WTC11 (cell line): ENCODE measurements around the gene CENPVL1. TPM values are rescaled to one million over a fixed set of nuclear protein-coding genes. Genes with fewer than 3 reads are reported as not detected.

ENCODE experiments used
- ATAC-seq: fragments of 200-7000 bp; cut with Tn5 transposase; 2 replicates; pipeline ENCODE4 v1.10.0; 2021; ENCODE audit warnings: mild to moderate bottlenecking, moderate library complexity
- CTCF ChIA-PET: fragments of 300-600 bp; sonication (Branson Sonifier 250); formaldehyde crosslinking; loops from one replicate; lab custom pipeline; 2021; ENCODE audit warnings: antibody characterized with exemption; lab: Charles Lee
- POLR2A ChIA-PET: fragments of 350-600 bp; sonication (Branson Sonifier 250); formaldehyde crosslinking; loops from one replicate; lab custom pipeline; 2021; ENCODE audit warnings: antibody characterized with exemption; lab: Charles Lee
- DNase-seq: peaks from one replicate; pipeline ENCODE4 v3.0.0; 2021; ENCODE audit warnings: low spot score
- H3K27ac Mint-ChIP-seq: 2 replicates; pipeline ENCODE4 v1.8.0; 2021; ENCODE audit warnings: mixed read lengths
- H3K27me3 Mint-ChIP-seq: 2 replicates; pipeline ENCODE4 v1.8.0; 2021; ENCODE audit warnings: low read depth, mild to moderate bottlenecking, moderate library complexity, mixed read lengths
- H3K36me3 Mint-ChIP-seq: 2 replicates; pipeline ENCODE4 v1.8.0; 2021; ENCODE audit warnings: mixed read lengths
- H3K4me1 Mint-ChIP-seq: 2 replicates; pipeline ENCODE4 v1.8.0; 2022; ENCODE audit warnings: mixed read lengths
- H3K4me3 Mint-ChIP-seq: 2 replicates; pipeline ENCODE4 v1.8.0; 2021; ENCODE audit warnings: mild to moderate bottlenecking, moderate library complexity, mixed read lengths
- H3K9me3 Mint-ChIP-seq: 2 replicates; pipeline ENCODE4 v1.8.0; 2021; ENCODE audit warnings: mixed read lengths
- AFF4 ChIP-seq: sonication (generic); formaldehyde crosslinking; IDR thresholded peaks from 2 replicates; pipeline ENCODE4 v1.8.1; 2023; ENCODE audit warnings: mild to moderate bottlenecking, missing genetic modification reagents, borderline replicate concordance
- EMX1 ChIP-seq: fragments of 250-450 bp; sonication (Bioruptor Pico); IDR thresholded peaks from 2 replicates; pipeline ENCODE4 v1.8.0; 2021; ENCODE audit warnings: mild to moderate bottlenecking
- FOXJ3 ChIP-seq: sonication (generic); formaldehyde crosslinking; IDR thresholded peaks from 2 replicates; pipeline ENCODE4 v1.9.0; 2021; ENCODE audit warnings: missing genetic modification reagents, mild to moderate bottlenecking, borderline replicate concordance
- HMGA2 ChIP-seq: fragments of 250-450 bp; sonication (Bioruptor Pico); IDR thresholded peaks from 2 replicates; pipeline ENCODE4 v1.4.0; 2021; ENCODE audit warnings: mild to moderate bottlenecking, moderate library complexity
- IRF1 ChIP-seq: sonication (generic); formaldehyde crosslinking; IDR thresholded peaks from 2 replicates; pipeline ENCODE4 v1.8.0; 2023; ENCODE audit warnings: missing genetic modification reagents
- MLX ChIP-seq: sonication (generic); formaldehyde crosslinking; IDR thresholded peaks from 2 replicates; pipeline ENCODE4 v1.8.1; 2023; ENCODE audit warnings: mild to moderate bottlenecking, missing genetic modification reagents, moderate library complexity
- PRRX2 ChIP-seq: fragments of 250-450 bp; sonication (Bioruptor Pico); IDR thresholded peaks from 2 replicates; pipeline ENCODE4 v1.8.0; 2021; ENCODE audit warnings: mild to moderate bottlenecking
- RELA ChIP-seq: sonication (generic); formaldehyde crosslinking; IDR thresholded peaks from 2 replicates; pipeline ENCODE4 v1.8.1; 2022; ENCODE audit warnings: missing genetic modification reagents, mild to moderate bottlenecking, borderline replicate concordance
- SMAD4 ChIP-seq: sonication (generic); formaldehyde crosslinking; IDR thresholded peaks from 2 replicates; pipeline ENCODE4 v1.8.0; 2022; ENCODE audit warnings: mild to moderate bottlenecking, missing genetic modification reagents
- ZBTB43 ChIP-seq: sonication (generic); formaldehyde crosslinking; IDR thresholded peaks from 2 replicates; pipeline ENCODE4 v1.8.1; 2023; ENCODE audit warnings: mild to moderate bottlenecking, missing genetic modification reagents
- ZNF138 ChIP-seq: sonication (generic); formaldehyde crosslinking; conservative IDR thresholded peaks from 2 replicates; pipeline ENCODE4 v1.8.1; 2022; ENCODE audit warnings: mild to moderate bottlenecking, moderate library complexity, missing genetic modification reagents
- ZNF317 ChIP-seq: sonication (generic); formaldehyde crosslinking; IDR thresholded peaks from 2 replicates; pipeline ENCODE4 v1.8.1; 2023; ENCODE audit warnings: low read depth, mild to moderate bottlenecking, moderate library complexity, missing genetic modification reagents, borderline replicate concordance
- ZNF423 ChIP-seq: fragments of 250-450 bp; sonication (Bioruptor Pico); IDR thresholded peaks from 2 replicates; pipeline ENCODE4 v2.1.2; 2022; ENCODE audit warnings: mild to moderate bottlenecking, moderate library complexity
- total RNA-seq: library from RNA; stranded (reverse); gene quantifications from 3 replicates; pipeline ENCODE4 v1.2.3, GENCODE V29; 2021
- TF ChIP-seq, protein P1 (sequence below): sonication (generic); formaldehyde crosslinking; IDR thresholded peaks from 2 replicates; pipeline ENCODE4 v1.8.0; 2022; ENCODE audit warnings: mild to moderate bottlenecking, missing genetic modification reagents
- TF ChIP-seq, protein P2 (sequence below): fragments of 250-450 bp; sonication (Bioruptor Pico); IDR thresholded peaks from 2 replicates; pipeline ENCODE4 v1.9.0; 2021; ENCODE audit warnings: moderate library complexity, mild to moderate bottlenecking, inconsistent platforms, borderline replicate concordance
- TF ChIP-seq, protein P3 (sequence below): sonication (generic); formaldehyde crosslinking; IDR thresholded peaks from 2 replicates; pipeline ENCODE4 v1.8.1; 2022; ENCODE audit warnings: mild to moderate bottlenecking, missing genetic modification reagents, moderate library complexity, borderline replicate concordance
- TF ChIP-seq, protein P4 (sequence below): fragments of 250-450 bp; sonication (Bioruptor Pico); IDR thresholded peaks from 2 replicates; pipeline ENCODE4 v1.9.0; 2021; ENCODE audit warnings: mild to moderate bottlenecking
- TF ChIP-seq, protein P5 (sequence below): fragments of 250-450 bp; sonication (Bioruptor Pico); IDR thresholded peaks from 2 replicates; pipeline ENCODE4 v2.1.2; 2022; ENCODE audit warnings: mild to moderate bottlenecking, moderate library complexity

CENPVL1 gene
- total RNA-seq, 1 experiment from 2014 or later, result 3.5 TPM

- Mint-ChIP-seq H3K27ac (no peak overlapping the region), H3K27me3 (no peaks in the 10 kb centered on the region; the same call in 1 of the 2 replicates), H3K4me3 (no peak overlapping the region), H3K4me1 (peaks cover 21% of the 10 kb centered on the region), H3K36me3 (peaks cover 21% of the 10 kb centered on the region), H3K9me3 (peaks cover 3% of the 10 kb centered on the region; the same call in 1 of the 2 replicates)
- ChIA-PET CTCF (interaction anchor here (0.7 kb wide), 1 partner anchor 24 kb away, joined by 3 read pairs; no protein-coding TSS in a partner anchor), POLR2A (no interaction called here)
- DNase-seq, result no peak
- TF ChIP-seq IRF1 (CRISPR knock-in tag) (no peak), ZBTB43 (CRISPR knock-in tag) (no peak), EMX1 (CRISPR knock-in tag) (no peak), ZNF317 (CRISPR knock-in tag) (no peak), SMAD4 (CRISPR knock-in tag) (no peak), ZNF423 (CRISPR knock-in tag) (no peak), ZNF138 (no peak), HMGA2 (no peak), FOXJ3 (CRISPR knock-in tag) (no peak)
- ATAC-seq, result no peak
Measured at GRCh38 chrX:51747671-51748070, 37.4 kb downstream of the CENPVL1 start.

GRCh38 chrX:51759055-51759839 lies 48.9 kb downstream of the CENPVL1 start:
- ChIA-PET CTCF (no interaction called here), POLR2A (no interaction called here)
- no peaks in the 10 kb centered on the region for H3K36me3 Mint-ChIP-seq
- H3K9me3 Mint-ChIP-seq, result no peaks in the 10 kb centered on the region
- H3K4me1 Mint-ChIP-seq, result 0 out of 2 replicates have a peak, but pooled peaks cover 3% of the 10 kb centered on the region
- peak; percentile 50; the same call in 1 of the 2 replicates for ATAC-seq
- no peak overlapping the region for H3K27ac Mint-ChIP-seq
- no peak for DNase-seq
- H3K27me3 Mint-ChIP-seq, result no peaks in the 10 kb centered on the region
- H3K4me3 Mint-ChIP-seq, result no peak overlapping the region
- no peak for TF ChIP-seq MLX (CRISPR knock-in tag)
- TF ChIP-seq, protein P1, sequence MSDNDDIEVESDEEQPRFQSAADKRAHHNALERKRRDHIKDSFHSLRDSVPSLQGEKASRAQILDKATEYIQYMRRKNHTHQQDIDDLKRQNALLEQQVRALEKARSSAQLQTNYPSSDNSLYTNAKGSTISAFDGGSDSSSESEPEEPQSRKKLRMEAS (CRISPR knock-in tag), result no peak
- TF ChIP-seq, protein P2, sequence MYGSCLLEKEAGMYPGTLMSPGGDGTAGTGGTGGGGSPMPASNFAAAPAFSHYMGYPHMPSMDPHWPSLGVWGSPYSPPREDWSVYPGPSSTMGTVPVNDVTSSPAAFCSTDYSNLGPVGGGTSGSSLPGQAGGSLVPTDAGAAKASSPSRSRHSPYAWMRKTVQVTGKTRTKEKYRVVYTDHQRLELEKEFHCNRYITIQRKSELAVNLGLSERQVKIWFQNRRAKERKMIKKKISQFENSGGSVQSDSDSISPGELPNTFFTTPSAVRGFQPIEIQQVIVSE (CRISPR knock-in tag), result no peak
- TF ChIP-seq, protein P3, sequence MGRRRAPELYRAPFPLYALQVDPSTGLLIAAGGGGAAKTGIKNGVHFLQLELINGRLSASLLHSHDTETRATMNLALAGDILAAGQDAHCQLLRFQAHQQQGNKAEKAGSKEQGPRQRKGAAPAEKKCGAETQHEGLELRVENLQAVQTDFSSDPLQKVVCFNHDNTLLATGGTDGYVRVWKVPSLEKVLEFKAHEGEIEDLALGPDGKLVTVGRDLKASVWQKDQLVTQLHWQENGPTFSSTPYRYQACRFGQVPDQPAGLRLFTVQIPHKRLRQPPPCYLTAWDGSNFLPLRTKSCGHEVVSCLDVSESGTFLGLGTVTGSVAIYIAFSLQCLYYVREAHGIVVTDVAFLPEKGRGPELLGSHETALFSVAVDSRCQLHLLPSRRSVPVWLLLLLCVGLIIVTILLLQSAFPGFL (CRISPR knock-in tag), result no peak
- TF ChIP-seq, protein P4, sequence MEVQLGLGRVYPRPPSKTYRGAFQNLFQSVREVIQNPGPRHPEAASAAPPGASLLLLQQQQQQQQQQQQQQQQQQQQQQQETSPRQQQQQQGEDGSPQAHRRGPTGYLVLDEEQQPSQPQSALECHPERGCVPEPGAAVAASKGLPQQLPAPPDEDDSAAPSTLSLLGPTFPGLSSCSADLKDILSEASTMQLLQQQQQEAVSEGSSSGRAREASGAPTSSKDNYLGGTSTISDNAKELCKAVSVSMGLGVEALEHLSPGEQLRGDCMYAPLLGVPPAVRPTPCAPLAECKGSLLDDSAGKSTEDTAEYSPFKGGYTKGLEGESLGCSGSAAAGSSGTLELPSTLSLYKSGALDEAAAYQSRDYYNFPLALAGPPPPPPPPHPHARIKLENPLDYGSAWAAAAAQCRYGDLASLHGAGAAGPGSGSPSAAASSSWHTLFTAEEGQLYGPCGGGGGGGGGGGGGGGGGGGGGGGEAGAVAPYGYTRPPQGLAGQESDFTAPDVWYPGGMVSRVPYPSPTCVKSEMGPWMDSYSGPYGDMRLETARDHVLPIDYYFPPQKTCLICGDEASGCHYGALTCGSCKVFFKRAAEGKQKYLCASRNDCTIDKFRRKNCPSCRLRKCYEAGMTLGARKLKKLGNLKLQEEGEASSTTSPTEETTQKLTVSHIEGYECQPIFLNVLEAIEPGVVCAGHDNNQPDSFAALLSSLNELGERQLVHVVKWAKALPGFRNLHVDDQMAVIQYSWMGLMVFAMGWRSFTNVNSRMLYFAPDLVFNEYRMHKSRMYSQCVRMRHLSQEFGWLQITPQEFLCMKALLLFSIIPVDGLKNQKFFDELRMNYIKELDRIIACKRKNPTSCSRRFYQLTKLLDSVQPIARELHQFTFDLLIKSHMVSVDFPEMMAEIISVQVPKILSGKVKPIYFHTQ (CRISPR knock-in tag), result no peak
- TF ChIP-seq, protein P5, sequence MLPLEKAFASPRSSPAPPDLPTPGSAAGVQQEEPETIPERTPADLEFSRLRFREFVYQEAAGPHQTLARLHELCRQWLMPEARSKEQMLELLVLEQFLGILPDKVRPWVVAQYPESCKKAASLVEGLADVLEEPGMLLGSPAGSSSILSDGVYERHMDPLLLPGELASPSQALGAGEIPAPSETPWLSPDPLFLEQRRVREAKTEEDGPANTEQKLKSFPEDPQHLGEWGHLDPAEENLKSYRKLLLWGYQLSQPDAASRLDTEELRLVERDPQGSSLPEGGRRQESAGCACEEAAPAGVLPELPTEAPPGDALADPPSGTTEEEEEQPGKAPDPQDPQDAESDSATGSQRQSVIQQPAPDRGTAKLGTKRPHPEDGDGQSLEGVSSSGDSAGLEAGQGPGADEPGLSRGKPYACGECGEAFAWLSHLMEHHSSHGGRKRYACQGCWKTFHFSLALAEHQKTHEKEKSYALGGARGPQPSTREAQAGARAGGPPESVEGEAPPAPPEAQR (CRISPR knock-in tag), result no peak
- no peak for TF ChIP-seq RELA (CRISPR knock-in tag)
- TF ChIP-seq PRRX2 (CRISPR knock-in tag), result no peak
- no peak for TF ChIP-seq AFF4 (CRISPR knock-in tag)
